ENCODE data around the gene CCDC142. TPM values are rescaled to one million over a fixed set of nuclear protein-coding genes. Genes with fewer than 3 reads are reported as not detected.

CCDC142 gene
- total RNA-seq, 1 experiment from 2014 or later = 14.0 TPM

GRCh38 chr2:74489906-74490305 lies 7.1 kb upstream of the CCDC142 start (continued):
- TF ChIP-seq STAT6 (CRISPR knock-in tag; conservative IDR thresholded peaks at IDR 0.05; ENCODE audit: low read depth) = no peak

- H3K36me3 Mint-ChIP-seq = peaks cover 45% of the 10 kb centered on the region
- H3K9me3 Mint-ChIP-seq = no peaks in the 10 kb centered on the region
- POLR2A ChIA-PET = no interaction called here
- CTCF ChIA-PET = interaction anchor here (1.0 to 1.1 kb wide), 2 partner anchors 9 to 84 kb away, joined by 3 to 4 read pairs; no protein-coding TSS in a partner anchor
- TF ChIP-seq ZNF396 (CRISPR knock-in tag; IDR thresholded peaks at IDR 0.05; ENCODE audit: borderline replicate concordance) (no peak), GABPB1 (CRISPR knock-in tag; IDR thresholded peaks at IDR 0.05) (peak; percentile 56), PREB (CRISPR knock-in tag; IDR thresholded peaks at IDR 0.05; ENCODE audit: borderline replicate concordance) (0 out of 2 replicates have a peak, but pooled peaks have one; percentile 57), ZNF416 (CRISPR knock-in tag; IDR thresholded peaks at IDR 0.05) (no peak), ZBTB21 (CRISPR knock-in tag; IDR thresholded peaks at IDR 0.05; ENCODE audit: borderline replicate concordance) (no peak), ZNF121 (CRISPR knock-in tag; IDR thresholded peaks at IDR 0.05) (0 out of 2 replicates have a peak, but pooled peaks have one; percentile 51), ZNF532 (CRISPR knock-in tag; IDR thresholded peaks at IDR 0.05; ENCODE audit: borderline replicate concordance) (no peak)
- ATAC-seq (peak; percentile 38; the same call in 1 of the 2 replicates), DNase-seq (ENCODE audit: low spot score) (no peak)
- H3K27me3 Mint-ChIP-seq (ENCODE audit: low read depth) = no peaks in the 10 kb centered on the region
- no peak overlapping the region for H3K4me3 Mint-ChIP-seq
- no peak overlapping the region for H3K27ac Mint-ChIP-seq
- no peaks in the 10 kb centered on the region for H3K4me1 Mint-ChIP-seq
Observed at GRCh38 chr2:74488643-74489481, 6.1 kb upstream of the CCDC142 start.

- H3K4me3 Mint-ChIP-seq = no peak overlapping the region
- no peak for ATAC-seq
- no peaks in the 10 kb centered on the region for H3K9me3 Mint-ChIP-seq
- peaks cover 6% of the 10 kb centered on the region for H3K4me1 Mint-ChIP-seq
- no peak overlapping the region for H3K27ac Mint-ChIP-seq
- H3K27me3 Mint-ChIP-seq (ENCODE audit: low read depth) = no peaks in the 10 kb centered on the region
- ChIA-PET CTCF (no interaction called here), POLR2A (no interaction called here)
- H3K36me3 Mint-ChIP-seq = peaks cover 24% of the 10 kb centered on the region
- no peak for DNase-seq (ENCODE audit: low spot score)
- no peak for TF ChIP-seq CDX4 (CRISPR knock-in tag; IDR thresholded peaks at IDR 0.05; ENCODE audit: borderline replicate concordance)
- no peak for TF ChIP-seq NFYB (CRISPR knock-in tag; conservative IDR thresholded peaks at IDR 0.05; ENCODE audit: low read depth)
- TF ChIP-seq MYBL2 (CRISPR knock-in tag; IDR thresholded peaks at IDR 0.05) = no peak
- no peak for TF ChIP-seq ZNF512 (CRISPR knock-in tag; IDR thresholded peaks at IDR 0.05; ENCODE audit: borderline replicate concordance)
- no peak for TF ChIP-seq FOXP1 (CRISPR knock-in tag; IDR thresholded peaks at IDR 0.05; ENCODE audit: borderline replicate concordance)
- no peak for TF ChIP-seq MXD4 (CRISPR knock-in tag; IDR thresholded peaks at IDR 0.05; ENCODE audit: borderline replicate concordance)
- no peak for TF ChIP-seq ESRRA (CRISPR knock-in tag; IDR thresholded peaks at IDR 0.05; ENCODE audit: borderline replicate concordance)
- TF ChIP-seq EMX1 (CRISPR knock-in tag; IDR thresholded peaks at IDR 0.05) = no peak
- TF ChIP-seq PREB (CRISPR knock-in tag; IDR thresholded peaks at IDR 0.05; ENCODE audit: borderline replicate concordance) = no peak
- TF ChIP-seq ZNF219 (CRISPR knock-in tag; IDR thresholded peaks at IDR 0.05; ENCODE audit: borderline replicate concordance) = no peak
Observed at GRCh38 chr2:74486141-74486540, 3.3 kb upstream of the CCDC142 start.
